Muscle layer of duodenum (tissue), 2 donors: Measurements from ENCODE around the gene KCNMA1.

Source experiments
- H3K27ac ChIP-seq: one replicate; pipeline ENCODE4 v1.7.0; 2013; ENCODE audit warnings: mild to moderate bottlenecking, low read length
- H3K27me3 ChIP-seq: one replicate; pipeline ENCODE4 v1.7.0; 2013; ENCODE audit warnings: low read depth, mild to moderate bottlenecking, control low read depth, low read length
- H3K36me3 ChIP-seq, 2 donors: one replicate each; pipeline ENCODE4 v1.7.0; 2013; ENCODE audit warnings: low read length in 2 of 2, control low read depth in 1 of 2, mild to moderate bottlenecking in 1 of 2; ENCODE audit not compliant: insufficient read depth in 2 of 2, control insufficient read depth in 1 of 2
- H3K4me1 ChIP-seq, 2 donors: one replicate each; pipeline ENCODE4 v1.7.0; 2013; ENCODE audit warnings: low read length in 2 of 2, mild to moderate bottlenecking in 2 of 2, control low read depth in 1 of 2, moderate library complexity in 1 of 2; ENCODE audit not compliant: insufficient read depth in 2 of 2, control insufficient read depth in 1 of 2
- H3K4me3 ChIP-seq, 2 donors: one replicate each; pipeline ENCODE4 v1.7.0; 2013; ENCODE audit warnings: low read length in 2 of 2, low read depth in 1 of 2, mild to moderate bottlenecking in 1 of 2
- H3K9me3 ChIP-seq, 2 donors: one replicate each; pipeline ENCODE4 v1.7.0; 2013; ENCODE audit warnings: low read length in 2 of 2, control low read depth in 1 of 2, mild to moderate bottlenecking in 1 of 2; ENCODE audit not compliant: control insufficient read depth in 1 of 2
- donor health status: healthy.

The KCNMA1 gene

GRCh38 chr10:77406764-77407430 lies 230.7 kb downstream of the KCNMA1 start:
- no peaks in the 10 kb centered on the region for H3K9me3 ChIP-seq
- no peaks in the 10 kb centered on the region for H3K27me3 ChIP-seq
- peaks cover 18 to 47% of the 10 kb centered on the region in 2 donors for H3K4me1 ChIP-seq
- H3K27ac ChIP-seq, result no peak overlapping the region
- no peak overlapping the region for H3K4me3 ChIP-seq
- no peaks in the 10 kb centered on the region for H3K36me3 ChIP-seq

- H3K4me1 ChIP-seq, result peaks cover 18 to 37% of the 10 kb centered on the region in 2 donors
- no peak overlapping the region for H3K27ac ChIP-seq
- no peaks in the 10 kb centered on the region for H3K9me3 ChIP-seq
- H3K27me3 ChIP-seq, result no peaks in the 10 kb centered on the region
- H3K36me3 ChIP-seq, result no peaks in the 10 kb centered on the region
- no peak overlapping the region for H3K4me3 ChIP-seq
Observed at GRCh38 chr10:77405771-77406241, 231.8 kb downstream of the KCNMA1 start.

DNA sequence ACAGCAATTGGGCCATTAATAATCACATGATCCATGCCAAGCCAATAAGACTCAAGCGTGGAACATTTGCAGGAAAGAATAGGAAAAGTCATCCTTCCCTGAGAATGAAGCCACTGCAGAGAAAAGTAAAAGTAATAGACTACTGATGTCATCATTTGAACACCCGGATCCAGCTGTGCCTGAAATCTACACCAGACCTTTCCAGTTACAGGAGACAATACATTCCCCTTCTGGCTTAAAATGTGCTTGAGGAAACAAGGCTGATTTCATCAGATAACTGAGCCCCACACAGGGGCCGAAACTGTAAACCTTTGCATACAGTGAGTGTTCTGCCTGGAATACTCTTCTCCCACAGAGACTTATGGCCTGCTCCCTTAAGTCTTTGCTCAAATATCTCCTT lies 232.8 kb downstream of the KCNMA1 start:
- Histone ChIP-seq H3K27me3 (no peaks in the 10 kb centered on the region), H3K36me3 (no peaks in the 10 kb centered on the region), H3K27ac (no peak overlapping the region), H3K4me3 (no peak overlapping the region), H3K4me1 (peaks cover 9 to 27% of the 10 kb centered on the region in 2 donors), H3K9me3 (no peaks in the 10 kb centered on the region)

GRCh38 chr10:77403761-77404160 lies 233.8 kb downstream of the KCNMA1 start:
- Histone ChIP-seq H3K4me1 (peaks cover 8 to 25% of the 10 kb centered on the region in 2 donors), H3K27me3 (no peaks in the 10 kb centered on the region), H3K36me3 (no peaks in the 10 kb centered on the region), H3K9me3 (no peaks in the 10 kb centered on the region), H3K4me3 (no peak overlapping the region), H3K27ac (no peak overlapping the region)

GRCh38 chr10:77401683-77402082 lies 235.9 kb downstream of the KCNMA1 start:
- no peaks in the 10 kb centered on the region for H3K27me3 ChIP-seq
- no peaks in the 10 kb centered on the region for H3K9me3 ChIP-seq
- H3K4me3 ChIP-seq, result no peak overlapping the region
- H3K27ac ChIP-seq, result no peak overlapping the region
- peaks cover 8 to 11% of the 10 kb centered on the region in 2 donors for H3K4me1 ChIP-seq
- no peaks in the 10 kb centered on the region for H3K36me3 ChIP-seq

GRCh38 chr10:77400033-77400432 lies 237.6 kb downstream of the KCNMA1 start:
- no peak overlapping the region for H3K27ac ChIP-seq
- H3K36me3 ChIP-seq, result no peaks in the 10 kb centered on the region
- no peaks in the 10 kb centered on the region for H3K9me3 ChIP-seq
- H3K4me3 ChIP-seq, result no peak overlapping the region
- H3K27me3 ChIP-seq, result no peaks in the 10 kb centered on the region
- H3K4me1 ChIP-seq, result no peaks in the 10 kb centered on the region

- Histone ChIP-seq H3K36me3 (no peaks in the 10 kb centered on the region), H3K9me3 (no peaks in the 10 kb centered on the region), H3K27ac (no peak overlapping the region), H3K4me1 (no peaks in the 10 kb centered on the region), H3K27me3 (no peaks in the 10 kb centered on the region), H3K4me3 (no peak overlapping the region)
Observed at GRCh38 chr10:77398986-77399755, 238.4 kb downstream of the KCNMA1 start.

GRCh38 chr10:77398558-77398957 lies 239.1 kb downstream of the KCNMA1 start:
- Histone ChIP-seq H3K9me3 (no peaks in the 10 kb centered on the region), H3K4me1 (no peaks in the 10 kb centered on the region), H3K27me3 (no peaks in the 10 kb centered on the region), H3K4me3 (no peak overlapping the region), H3K27ac (no peak overlapping the region), H3K36me3 (no peaks in the 10 kb centered on the region)

GRCh38 chr10:77397103-77397502 lies 240.5 kb downstream of the KCNMA1 start:
- H3K4me1 ChIP-seq, result no peaks in the 10 kb centered on the region
- H3K36me3 ChIP-seq, result no peaks in the 10 kb centered on the region
- H3K27ac ChIP-seq, result no peak overlapping the region
- no peaks in the 10 kb centered on the region for H3K27me3 ChIP-seq
- H3K9me3 ChIP-seq, result no peaks in the 10 kb centered on the region
- H3K4me3 ChIP-seq, result no peak overlapping the region

DNA sequence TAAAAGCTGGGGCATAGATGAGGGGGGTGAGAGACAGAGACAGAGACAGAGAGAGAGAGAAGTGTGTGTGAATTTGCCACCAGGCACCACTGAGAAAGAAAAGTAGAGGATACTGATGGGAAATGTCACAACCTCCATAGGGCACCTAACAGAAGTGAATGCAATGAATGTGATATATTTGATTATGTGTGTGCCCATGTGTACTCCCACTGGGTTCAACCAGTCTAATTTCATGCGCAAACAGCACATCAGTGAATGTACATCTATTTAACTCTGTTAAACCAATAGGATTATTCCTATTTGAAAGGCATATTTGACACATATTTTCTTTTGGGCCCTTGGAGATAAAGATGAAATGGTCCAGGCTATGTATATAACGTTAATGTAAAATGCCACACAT lies 241.3 kb downstream of the KCNMA1 start:
- no peaks in the 10 kb centered on the region for H3K36me3 ChIP-seq
- no peak overlapping the region for H3K4me3 ChIP-seq
- no peaks in the 10 kb centered on the region for H3K9me3 ChIP-seq
- H3K27me3 ChIP-seq, result no peaks in the 10 kb centered on the region
- H3K27ac ChIP-seq, result no peak overlapping the region
- peaks cover 0 to 6% of the 10 kb centered on the region in 2 donors for H3K4me1 ChIP-seq

- Histone ChIP-seq H3K9me3 (no peaks in the 10 kb centered on the region), H3K4me3 (no peak overlapping the region), H3K4me1 (peaks cover 0 to 17% of the 10 kb centered on the region in 2 donors), H3K36me3 (no peaks in the 10 kb centered on the region), H3K27ac (no peak overlapping the region), H3K27me3 (no peaks in the 10 kb centered on the region)
Observed at GRCh38 chr10:77393821-77394501, 243.6 kb downstream of the KCNMA1 start.
